Renal pelvis (tissue), 4 donors: ENCODE data around the gene MAPK6. TPM values are rescaled to one million over a fixed set of nuclear protein-coding genes. Genes with fewer than 3 reads are reported as not detected.
"Not testable (repeated sequence)": the region's sequence is repeated elsewhere in the genome, so short reads cannot be mapped to it uniquely, and the experiment has no call there.

Experiments used
- DNase-seq: peaks from one replicate; pipeline ENCODE4 v3.0.0-alpha.2; 2013
- polyA plus RNA-seq, 3 donors: library from polyadenylated mRNA; unstranded; fragments of 120-200 nt; gene quantifications; one replicate each; pipeline ENCODE4 v1.2.1, GENCODE V29; 2013; ENCODE audit not compliant: insufficient read length in 3 of 3

MAPK6 gene
- polyA plus RNA-seq, 3 donors, result 35.5 to 39.5 (median 37.2) TPM

GRCh38 chr15:52078197-52078875, 59.3 kb downstream of the MAPK6 start:
- DNase-seq, result no peak

DNA sequence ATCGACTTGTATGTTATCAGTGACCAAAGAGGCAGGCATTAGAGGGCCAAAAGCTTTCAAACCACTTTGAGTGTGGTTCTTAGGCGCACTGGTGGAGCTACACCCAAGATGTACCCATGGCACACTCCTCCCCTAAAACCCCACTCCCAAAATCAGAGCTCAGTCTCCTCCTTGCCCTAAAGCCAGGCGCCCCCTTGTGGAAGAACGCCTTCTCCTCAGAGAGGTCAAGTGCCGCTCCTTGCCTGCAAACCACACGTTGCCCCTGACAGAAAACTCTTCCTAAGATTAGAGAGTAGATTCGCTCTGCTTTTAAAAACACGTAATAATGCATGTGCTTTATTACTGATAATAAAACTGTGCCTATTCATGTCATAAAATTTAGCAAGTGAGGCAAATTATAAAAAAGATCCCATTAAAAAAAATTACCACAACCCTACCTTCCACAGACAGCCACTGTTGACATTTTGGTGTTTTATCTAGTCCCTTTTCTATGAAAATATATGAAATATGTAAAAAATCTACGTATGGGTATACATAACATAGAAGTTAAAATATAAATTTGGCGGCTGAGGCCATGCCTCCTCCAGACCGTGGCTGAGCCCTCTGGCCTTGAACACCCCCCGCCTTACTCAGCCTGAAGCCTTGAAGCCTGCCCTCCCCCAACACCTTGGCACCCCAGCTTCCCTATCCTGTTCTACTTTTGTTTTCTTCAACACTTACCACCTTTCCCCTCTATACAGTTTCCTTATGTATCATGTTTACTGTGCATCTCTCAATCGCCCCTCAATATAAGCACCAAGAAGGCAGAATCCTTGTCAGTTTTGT, 60.1 kb downstream of the MAPK6 start:
- peak; percentile 52 for DNase-seq

- no peak for DNase-seq
Observed at GRCh38 chr15:52080031-52080430, 61.0 kb downstream of the MAPK6 start.

- DNase-seq, result no peak
Observed at GRCh38 chr15:52080706-52081392, 61.8 kb downstream of the MAPK6 start.

DNA sequence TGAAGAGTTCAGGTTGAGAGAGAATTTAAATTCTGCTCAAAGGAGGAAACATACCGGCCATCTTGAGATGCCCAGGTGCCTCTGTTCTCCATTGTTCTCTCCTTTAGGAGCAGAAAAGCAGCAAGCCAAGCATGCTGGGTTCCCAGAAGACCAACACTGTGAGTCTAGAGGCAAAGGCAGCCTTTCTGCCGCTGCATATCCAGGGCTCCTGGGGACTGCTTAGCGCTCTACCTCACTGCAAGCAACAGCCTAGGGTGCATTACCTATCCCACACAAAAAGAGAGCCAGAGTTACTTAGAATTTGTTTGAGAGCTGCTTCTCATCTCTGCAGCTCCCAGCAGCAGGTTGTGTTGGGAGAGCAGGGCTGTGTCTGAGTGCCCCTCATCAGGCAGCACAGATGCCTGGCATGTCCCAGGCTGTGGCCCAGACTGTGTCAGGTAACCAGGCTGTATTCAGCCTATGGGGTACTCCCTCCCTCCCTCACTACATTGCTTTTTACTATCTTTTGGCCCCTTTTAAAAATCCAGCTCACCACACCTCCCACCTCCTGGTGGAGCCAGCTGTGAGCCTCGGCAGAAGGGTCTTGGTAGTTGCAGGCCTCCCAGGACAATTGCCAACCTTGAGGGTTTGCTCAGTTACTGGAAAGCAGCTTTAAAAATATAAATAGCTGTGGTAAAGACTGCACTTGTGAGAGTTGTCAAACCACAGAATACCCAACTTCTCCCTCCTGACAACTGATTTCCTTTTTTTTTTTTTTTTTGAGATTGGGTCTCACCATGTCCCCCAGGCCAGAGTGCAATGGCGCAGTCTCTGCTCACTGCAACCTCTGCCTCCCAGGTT, 63.4 kb downstream of the MAPK6 start:
- no peak for DNase-seq

GRCh38 chr15:52083037-52083359, 64.0 kb downstream of the MAPK6 start:
- not testable (repeated sequence) for DNase-seq

- no peak for DNase-seq
Observed at GRCh38 chr15:52083603-52084002, 64.6 kb downstream of the MAPK6 start.

- no peak for DNase-seq
Observed at GRCh38 chr15:52085299-52085698, 66.3 kb downstream of the MAPK6 start.

GRCh38 chr15:52086011-52086786, 67.2 kb downstream of the MAPK6 start:
- no peak for DNase-seq

GRCh38 chr15:52090193-52090592, 71.2 kb downstream of the MAPK6 start:
- DNase-seq, result no peak

DNA sequence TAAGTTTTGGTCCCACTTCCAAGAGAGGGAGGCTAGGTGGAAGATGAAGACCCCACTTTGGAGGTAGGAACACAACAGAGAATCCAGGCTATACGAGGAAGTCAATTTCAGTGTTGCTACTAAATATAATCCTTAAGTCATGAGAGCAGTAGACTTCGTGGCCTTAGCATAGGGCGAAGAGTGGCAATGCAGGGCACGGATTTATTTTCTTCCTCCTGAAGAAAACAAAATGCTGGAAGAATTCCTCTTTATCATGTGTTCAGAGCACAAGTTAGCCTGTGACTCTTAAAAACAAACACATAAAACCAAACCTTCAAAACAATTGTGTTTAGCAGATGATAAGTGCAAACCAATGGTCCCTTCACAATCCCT, 74.1 kb downstream of the MAPK6 start:
- no peak for DNase-seq

GRCh38 chr15:52093539-52094510, 74.8 kb downstream of the MAPK6 start:
- DNase-seq, result peak; percentile 27

- DNase-seq, result no peak
Observed at GRCh38 chr15:52094811-52095584, 76.0 kb downstream of the MAPK6 start.

- no peak for DNase-seq
Observed at GRCh38 chr15:52095597-52096262, 76.7 kb downstream of the MAPK6 start.

DNA sequence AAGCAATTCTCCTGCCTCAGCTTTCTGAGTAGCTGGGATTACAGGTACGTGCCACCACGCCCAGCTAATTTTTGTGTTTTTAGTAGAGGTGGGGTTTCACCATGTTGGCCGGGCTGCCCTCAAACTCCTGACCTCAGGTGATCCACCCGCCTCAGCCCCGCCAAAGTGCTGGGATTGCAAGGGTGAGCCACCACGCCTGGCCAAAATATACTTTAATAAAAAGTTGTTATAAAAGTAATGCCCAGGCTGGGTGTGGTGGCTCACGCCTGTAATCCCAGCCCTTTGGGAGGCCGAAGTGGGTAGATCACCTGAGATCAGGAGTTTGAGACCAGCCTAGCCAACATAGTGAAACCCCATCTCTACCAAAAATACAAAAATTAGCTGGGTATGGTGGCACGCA, 77.5 kb downstream of the MAPK6 start:
- DNase-seq, result not testable (repeated sequence)

DNA sequence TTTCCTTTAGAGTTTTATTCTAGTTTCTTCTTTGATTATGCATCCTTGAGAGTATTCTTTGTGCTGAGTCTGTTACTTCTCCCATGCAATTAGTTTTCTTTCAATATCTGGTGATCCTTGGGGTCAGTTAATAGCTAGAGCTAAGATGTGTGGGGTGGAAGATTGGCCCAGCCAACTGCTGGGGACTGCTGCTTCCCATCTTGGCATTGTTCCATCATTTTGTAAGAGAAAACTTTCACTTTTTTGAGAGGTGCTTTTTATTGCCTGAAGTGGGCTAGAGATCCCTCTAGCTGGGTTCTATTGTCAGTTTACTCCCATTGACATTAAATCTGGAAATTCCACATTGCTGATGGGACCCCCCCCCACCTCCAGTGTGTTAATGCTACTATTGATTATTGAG, 78.2 kb downstream of the MAPK6 start:
- no peak for DNase-seq

- peak; percentile 21 for DNase-seq
Observed at GRCh38 chr15:52098323-52098722, 79.3 kb downstream of the MAPK6 start.

DNA sequence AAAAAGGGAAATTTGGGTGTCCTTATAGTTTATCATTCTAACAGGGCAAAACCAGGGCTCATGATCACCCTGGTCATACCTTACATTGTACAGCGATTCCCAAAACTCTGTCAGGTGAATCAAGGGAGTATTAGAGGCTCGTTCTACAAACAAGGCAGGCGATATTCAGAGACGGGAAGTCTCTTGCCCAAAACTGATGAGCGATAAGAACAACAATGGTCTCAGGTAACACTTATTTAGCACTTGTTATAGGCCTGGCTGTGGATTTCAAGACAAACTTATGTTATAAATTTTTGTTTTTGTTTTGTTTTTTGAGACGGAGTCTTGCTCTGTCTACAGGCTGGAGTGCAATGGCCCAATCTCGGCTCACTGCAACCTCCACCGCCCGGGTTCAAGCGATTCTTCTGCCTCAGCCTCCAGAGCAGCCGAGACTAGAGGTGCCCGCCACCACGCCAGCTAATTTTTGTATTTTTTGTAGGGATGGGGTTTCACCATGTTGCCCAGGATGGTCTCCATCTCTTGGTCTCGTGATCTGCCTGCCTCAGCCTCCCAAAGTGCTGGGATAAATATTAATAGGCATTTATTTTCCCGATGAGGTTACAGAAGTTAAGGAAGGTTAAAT, 80.7 kb downstream of the MAPK6 start:
- no peak for DNase-seq
